Psoas muscle (tissue), 8 donors: ENCODE results near the gene ENG. TPM values are rescaled to one million over a fixed set of nuclear protein-coding genes. Genes with fewer than 3 reads are reported as not detected.
A peak's percentile ranks its signal among the peaks of the same experiment; 100 is the strongest.
"Not testable (repeated sequence)": the region's sequence is repeated elsewhere in the genome, so short reads cannot be mapped to it uniquely, and the experiment has no call there.

ENCODE experiments used
- ATAC-seq, 4 donors: fragments of 200-7000 bp; cut with Tn5 transposase; one replicate each; pipeline ENCODE4 v1.9.1; 2020; ENCODE audit warnings: moderate library complexity in 3 of 4, mild to moderate bottlenecking in 2 of 4
- DNase-seq, 2 donors: peaks; one replicate each; pipeline ENCODE4 v3.0.0-alpha.2; 2020
- H3K27ac ChIP-seq: fragments of 200-600 bp; one replicate; pipeline ENCODE4 v1.8.0; 2022
- H3K27me3 ChIP-seq, 3 donors: fragments of 200-600 bp in 1 of 3; one replicate each; pipeline versions ENCODE4 v1.6.1 to v1.8.0; 2013 to 2022; ENCODE audit warnings: low read length in 2 of 3, mild to moderate bottlenecking in 2 of 3, moderate library complexity in 1 of 3; ENCODE audit not compliant: insufficient read depth in 3 of 3
- H3K36me3 ChIP-seq, 2 donors: fragments of 200-600 bp in 1 of 2; one replicate each; pipeline versions ENCODE4 v1.6.1 to v1.8.0; 2013 to 2022; ENCODE audit warnings: low read depth in 1 of 2, mild to moderate bottlenecking in 1 of 2, moderate library complexity in 1 of 2; ENCODE audit not compliant: insufficient read depth in 1 of 2
- H3K4me1 ChIP-seq: fragments of 200-600 bp; one replicate; pipeline ENCODE4 v1.8.0; 2022
- H3K4me3 ChIP-seq: fragments of 200-600 bp; one replicate; pipeline ENCODE4 v1.8.0; 2022; ENCODE audit warnings: mild to moderate bottlenecking
- H3K9me3 ChIP-seq: fragments of 200-600 bp; one replicate; pipeline ENCODE4 v1.8.0; 2022
- CTCF ChIP-seq: fragments of 200-600 bp; IDR thresholded peaks from one replicate; pipeline ENCODE4 v1.8.0; 2022; ENCODE audit warnings: antibody characterized with exemption
- WGBS, 3 donors: extraction: QIAGEN DNeasy Blood & Tissue Kit; methylation state at CpG; one replicate each; pipeline versions ENCODE4 v1.1.6 to v1.1.7; 2013; 5-methylcytosine and 5-hydroxymethylcytosine counted together
- intact Hi-C, 2 donors: fragments of 100-400 bp; cut with DNase I; formaldehyde crosslinking; loops; one replicate each; pipeline versions ENCODE4 v1.11.0 to v1.14.2; 2022
- polyA plus RNA-seq, 3 donors: library from polyadenylated mRNA; stranded (reverse); fragments of 200-250 nt; gene quantifications; one replicate each; pipeline ENCODE4 v1.2.3, GENCODE V29; 2013
- total RNA-seq, 4 donors: library from RNA; stranded (reverse); fragmentation: NEBNext Ultra II Directional in 2 of 4; extraction: Animal tissue kit (Norgen Biotek cat#: 25700) in 2 of 4; gene quantifications; one replicate each; pipeline versions ENCODE4 v1.2.1 to v1.2.4, GENCODE V29; 2021 to 2023
- donor health status: healthy with polysubstance abuse.
- donor health status: DM: no; HTN: no; CAD: no; lungs with moderate emphysema.
- donor health status: Bipolar disorder and iron deficiency.
- donor health status: healthy.
- donor health status: DM: yes; HTN: yes; CAD: no.
- donor health status: DM: no; HTN: no; CAD: no.
- donor health status: DM: no; HTN: no; CAD: no.
- donor health status: DM: yes; HTN: yes; CAD: no.

The ENG gene
- total and polyA plus RNA-seq, 7 donors = 22.1 to 80.4 (median 38.6) TPM

- Histone ChIP-seq H3K9me3 (no peaks in the 10 kb centered on the region), H3K36me3 (peaks cover 0 to 27% of the 10 kb centered on the region in 2 donors), H3K4me3 (peak overlapping the region; percentile 74), H3K27me3 (no peaks in the 10 kb centered on the region), H3K27ac (peak overlapping the region; percentile 62), H3K4me1 (peaks cover 6% of the 10 kb centered on the region)
- DNase-seq = peak; percentile 48 to 76
- WGBS, 3 donors = 61 to 65% (median 63%) methylated on average over 16 of the region's 16 CpGs
- intact Hi-C loops = no loop called here
- no peak for TF ChIP-seq CTCF
- ATAC-seq = peak in 3 of 4 donors; percentile 31 to 59 (median 41)
These were observed 9.6 kb downstream of the ENG start for GRCh38 chr9:127844821-127845359.

GRCh38 chr9:127841087-127841835, 13.2 kb downstream of the ENG start:
- TF ChIP-seq CTCF = no peak
- ATAC-seq (no peak), DNase-seq (no peak)
- H3K27ac ChIP-seq = no peak overlapping the region
- H3K9me3 ChIP-seq = no peaks in the 10 kb centered on the region
- peaks cover 15% of the 10 kb centered on the region for H3K4me1 ChIP-seq
- H3K36me3 ChIP-seq = peaks cover 0 to 27% of the 10 kb centered on the region in 2 donors
- no peaks in the 10 kb centered on the region for H3K27me3 ChIP-seq
- no peak overlapping the region for H3K4me3 ChIP-seq
- 56 to 65% (median 60%) methylated on average over 15 of the region's 15 CpGs for WGBS, 3 donors
- intact Hi-C loops = no loop called here

- Histone ChIP-seq H3K9me3 (no peaks in the 10 kb centered on the region), H3K4me1 (peaks cover 18% of the 10 kb centered on the region), H3K27me3 (no peaks in the 10 kb centered on the region), H3K4me3 (peak overlapping the region; percentile 30), H3K36me3 (peaks cover 0 to 27% of the 10 kb centered on the region in 2 donors), H3K27ac (peak overlapping the region; percentile 72)
- WGBS, 3 donors = 42 to 51% (median 48%) methylated on average over 18 of the region's 18 CpGs
- intact Hi-C loops = no loop called here
- DNase-seq (peak; percentile 85 to 90), ATAC-seq (peak; percentile 62 to 80 (median 70))
- TF ChIP-seq CTCF = no peak
These were observed 15.9 kb downstream of the ENG start for GRCh38 chr9:127838375-127839078.

GRCh38 chr9:127837346-127837745, 17.1 kb downstream of the ENG start:
- Histone ChIP-seq H3K4me1 (peaks cover 23% of the 10 kb centered on the region), H3K27me3 (no peaks in the 10 kb centered on the region), H3K27ac (peak overlapping the region; percentile 71), H3K36me3 (peaks cover 0 to 17% of the 10 kb centered on the region in 2 donors), H3K4me3 (no peak overlapping the region), H3K9me3 (no peaks in the 10 kb centered on the region)
- 59 to 73% (median 60%) methylated on average over 4 of the region's 4 CpGs for WGBS, 3 donors
- DNase-seq (no peak), ATAC-seq (no peak)
- intact Hi-C loops = no loop called here
- TF ChIP-seq CTCF = no peak

GRCh38 chr9:127836561-127836960, 17.9 kb downstream of the ENG start:
- H3K4me3 ChIP-seq, H3K27me3 ChIP-seq, intact Hi-C loops, ATAC-seq, DNase-seq, H3K9me3 ChIP-seq: not testable (repeated sequence)
- Histone ChIP-seq H3K27ac (peak overlapping the region; percentile 71), H3K36me3 (peaks cover 0 to 11% of the 10 kb centered on the region in 2 donors), H3K4me1 (peaks cover 23% of the 10 kb centered on the region)
- 54 to 68% (median 65%) methylated on average over 3 of the region's 3 CpGs for WGBS, 3 donors
